Thoracic aorta (tissue), 2 donors: ENCODE measurements around the gene IFNW1. TPM values are rescaled to one million over a fixed set of nuclear protein-coding genes. Genes with fewer than 3 reads are reported as not detected.

Experiments used
- ATAC-seq: fragments of 150-250 bp; one replicate; pipeline ENCODE4 v1.8.0; 2017; ENCODE audit warnings: low read depth; ENCODE audit not compliant: insufficient number of reproducible peaks, low FRiP score
- DNase-seq: peaks from one replicate; pipeline ENCODE4 v3.0.0-alpha.2; 2020; ENCODE audit warnings: low spot score
- H3K27ac ChIP-seq, 2 donors: fragments of 200-600 bp; sonication (generic); 1 replicate in 1 of 2; 2 replicates in 1 of 2; pipeline ENCODE4 v1.5.1; 2016; ENCODE audit warnings: mild to moderate bottlenecking in 2 of 2, moderate library complexity in 2 of 2
- H3K27me3 ChIP-seq: fragments of 200-600 bp; sonication (generic); replicated peaks from 2 replicates; pipeline ENCODE4 v1.6.0; 2016; ENCODE audit warnings: mild to moderate bottlenecking; ENCODE audit not compliant: insufficient read depth
- H3K36me3 ChIP-seq: fragments of 200-600 bp; sonication (generic); one replicate; pipeline ENCODE4 v1.5.1; 2016
- H3K4me1 ChIP-seq, 2 donors: fragments of 200-600 bp; sonication (generic); 1 replicate in 1 of 2; 2 replicates in 1 of 2; pipeline versions ENCODE4 v1.5.1 to v1.6.0; 2016; ENCODE audit warnings: low read depth in 2 of 2, mild to moderate bottlenecking in 1 of 2; ENCODE audit not compliant: control insufficient read depth in 1 of 2
- H3K4me3 ChIP-seq: fragments of 200-600 bp; sonication (generic); 2 replicates; pipeline ENCODE4 v1.5.1; 2016; ENCODE audit warnings: mild to moderate bottlenecking
- H3K9me3 ChIP-seq: fragments of 200-600 bp; sonication (generic); 2 replicates; pipeline ENCODE4 v1.5.1; 2016
- total RNA-seq, 2 donors: library from RNA; depleted of rRNA; stranded (reverse); fragments of >200 nt; gene quantifications; one replicate each; pipeline versions ENCODE4 v1.1.0 to v1.2.3, GENCODE V29; 2016
- TF ChIP-seq, protein P1 (sequence below): fragments of 200-600 bp; sonication (generic); IDR thresholded peaks from one replicate; pipeline ENCODE4 v1.5.1; 2019; ENCODE audit warnings: antibody characterized with exemption

IFNW1 gene
- total RNA-seq, 2 donors from 2014 or later = not detected

DNA sequence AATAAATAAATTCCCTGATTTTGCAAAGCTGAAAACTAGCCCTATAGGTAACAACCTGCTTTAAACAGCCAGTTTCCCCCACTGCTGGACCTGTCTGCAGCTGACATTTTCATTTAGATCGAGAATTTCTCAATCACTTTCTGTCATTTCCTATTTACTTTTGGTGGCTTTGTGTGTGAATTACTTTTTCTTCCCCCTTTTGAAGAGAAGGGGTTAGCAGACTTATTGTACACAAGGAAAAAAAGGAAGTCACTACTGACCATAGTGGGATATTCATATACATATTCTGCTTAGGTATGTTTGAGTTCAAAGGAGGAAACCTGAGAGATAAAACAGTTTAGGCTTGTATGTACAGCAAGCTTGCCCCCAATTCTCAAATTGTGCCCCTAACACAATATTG lies 36.8 kb downstream of the IFNW1 start:
- no peaks in the 10 kb centered on the region for H3K27me3 ChIP-seq
- H3K4me1 ChIP-seq = no peaks in the 10 kb centered on the region
- TF ChIP-seq, protein P1, sequence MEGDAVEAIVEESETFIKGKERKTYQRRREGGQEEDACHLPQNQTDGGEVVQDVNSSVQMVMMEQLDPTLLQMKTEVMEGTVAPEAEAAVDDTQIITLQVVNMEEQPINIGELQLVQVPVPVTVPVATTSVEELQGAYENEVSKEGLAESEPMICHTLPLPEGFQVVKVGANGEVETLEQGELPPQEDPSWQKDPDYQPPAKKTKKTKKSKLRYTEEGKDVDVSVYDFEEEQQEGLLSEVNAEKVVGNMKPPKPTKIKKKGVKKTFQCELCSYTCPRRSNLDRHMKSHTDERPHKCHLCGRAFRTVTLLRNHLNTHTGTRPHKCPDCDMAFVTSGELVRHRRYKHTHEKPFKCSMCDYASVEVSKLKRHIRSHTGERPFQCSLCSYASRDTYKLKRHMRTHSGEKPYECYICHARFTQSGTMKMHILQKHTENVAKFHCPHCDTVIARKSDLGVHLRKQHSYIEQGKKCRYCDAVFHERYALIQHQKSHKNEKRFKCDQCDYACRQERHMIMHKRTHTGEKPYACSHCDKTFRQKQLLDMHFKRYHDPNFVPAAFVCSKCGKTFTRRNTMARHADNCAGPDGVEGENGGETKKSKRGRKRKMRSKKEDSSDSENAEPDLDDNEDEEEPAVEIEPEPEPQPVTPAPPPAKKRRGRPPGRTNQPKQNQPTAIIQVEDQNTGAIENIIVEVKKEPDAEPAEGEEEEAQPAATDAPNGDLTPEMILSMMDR = no peak
- H3K27ac ChIP-seq = no peak overlapping the region
- ATAC-seq (no peak), DNase-seq (no peak)
- H3K4me3 ChIP-seq = no peak overlapping the region
- H3K36me3 ChIP-seq = no peaks in the 10 kb centered on the region
- no peaks in the 10 kb centered on the region for H3K9me3 ChIP-seq

DNA sequence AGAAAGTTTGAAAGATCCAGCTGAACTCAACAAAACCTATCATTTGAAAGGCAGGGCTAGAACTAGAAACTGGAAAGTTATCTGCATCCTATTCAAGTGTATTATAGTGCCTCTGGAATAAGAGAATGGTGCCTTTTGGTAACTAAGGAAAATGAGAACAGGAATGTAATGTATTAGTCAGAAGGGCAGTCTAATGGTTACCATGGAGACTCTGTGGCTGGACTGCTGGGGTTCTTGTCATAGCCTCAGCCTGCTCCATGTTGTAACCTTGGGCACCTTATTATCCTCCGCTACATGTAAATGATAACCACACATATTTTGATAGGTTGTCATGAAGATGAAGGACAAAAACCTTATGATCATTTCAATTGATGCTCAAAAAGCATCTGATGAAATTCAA lies 39.3 kb downstream of the IFNW1 start:
- H3K27me3 ChIP-seq = no peaks in the 10 kb centered on the region
- H3K9me3 ChIP-seq = no peaks in the 10 kb centered on the region
- no peak for DNase-seq
- no peaks in the 10 kb centered on the region for H3K36me3 ChIP-seq
- no peak overlapping the region for H3K4me3 ChIP-seq
- H3K27ac ChIP-seq = no peak overlapping the region
- TF ChIP-seq, protein P1 = no peak
- peaks cover 2 to 4% of the 10 kb centered on the region in 2 donors for H3K4me1 ChIP-seq
- no peak for ATAC-seq

DNA sequence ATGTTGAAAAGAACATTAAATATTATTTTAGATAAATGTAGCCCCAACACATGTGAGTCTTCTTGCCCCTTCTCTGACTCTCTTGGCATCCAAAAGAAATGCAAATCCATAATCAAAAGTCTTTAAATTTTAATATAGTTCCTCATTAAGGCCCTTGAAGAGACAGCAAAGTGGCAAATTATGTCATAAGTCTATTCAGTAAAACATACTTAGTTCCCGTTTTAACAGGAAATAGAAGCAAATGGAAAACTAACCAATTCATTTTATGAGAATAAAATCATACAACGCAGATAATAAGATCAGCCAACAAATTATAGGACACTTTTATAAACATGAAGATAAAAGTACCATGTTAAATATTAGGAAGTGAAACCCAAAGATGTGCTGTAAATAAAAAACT lies 43.8 kb downstream of the IFNW1 start:
- peaks cover 9 to 22% of the 10 kb centered on the region in 2 donors for H3K4me1 ChIP-seq
- no peak overlapping the region for H3K4me3 ChIP-seq
- ATAC-seq = no peak
- H3K36me3 ChIP-seq = no peaks in the 10 kb centered on the region
- no peak for DNase-seq
- no peak overlapping the region for H3K27ac ChIP-seq
- H3K27me3 ChIP-seq = no peaks in the 10 kb centered on the region
- no peaks in the 10 kb centered on the region for H3K9me3 ChIP-seq
- TF ChIP-seq, protein P1 = no peak

DNA sequence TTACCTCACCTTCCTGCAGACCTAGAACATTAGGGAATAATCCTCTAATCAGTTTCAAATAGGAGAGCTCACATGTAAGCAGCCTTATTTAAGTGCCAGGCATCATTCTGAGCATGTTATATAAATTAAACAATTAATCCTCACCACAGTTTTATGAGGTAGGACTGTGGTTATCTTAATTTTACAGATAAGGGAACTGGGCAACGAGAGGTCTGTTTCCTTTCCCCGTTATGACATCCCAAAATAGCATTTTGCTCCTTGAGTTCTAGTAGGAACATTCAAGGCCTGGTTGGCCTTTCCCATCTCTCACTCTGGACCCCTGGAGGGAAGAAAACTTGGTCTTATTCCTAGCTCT lies 44.8 kb downstream of the IFNW1 start:
- Histone ChIP-seq H3K27ac (peak overlapping the region; percentile 31 to 60), H3K4me1 (peaks cover 9 to 22% of the 10 kb centered on the region in 2 donors), H3K27me3 (no peaks in the 10 kb centered on the region), H3K9me3 (no peaks in the 10 kb centered on the region), H3K4me3 (peak overlapping the region; percentile 56), H3K36me3 (no peaks in the 10 kb centered on the region)
- peak; percentile 37 for ATAC-seq
- DNase-seq = no peak
- TF ChIP-seq, protein P1 = no peak

DNA sequence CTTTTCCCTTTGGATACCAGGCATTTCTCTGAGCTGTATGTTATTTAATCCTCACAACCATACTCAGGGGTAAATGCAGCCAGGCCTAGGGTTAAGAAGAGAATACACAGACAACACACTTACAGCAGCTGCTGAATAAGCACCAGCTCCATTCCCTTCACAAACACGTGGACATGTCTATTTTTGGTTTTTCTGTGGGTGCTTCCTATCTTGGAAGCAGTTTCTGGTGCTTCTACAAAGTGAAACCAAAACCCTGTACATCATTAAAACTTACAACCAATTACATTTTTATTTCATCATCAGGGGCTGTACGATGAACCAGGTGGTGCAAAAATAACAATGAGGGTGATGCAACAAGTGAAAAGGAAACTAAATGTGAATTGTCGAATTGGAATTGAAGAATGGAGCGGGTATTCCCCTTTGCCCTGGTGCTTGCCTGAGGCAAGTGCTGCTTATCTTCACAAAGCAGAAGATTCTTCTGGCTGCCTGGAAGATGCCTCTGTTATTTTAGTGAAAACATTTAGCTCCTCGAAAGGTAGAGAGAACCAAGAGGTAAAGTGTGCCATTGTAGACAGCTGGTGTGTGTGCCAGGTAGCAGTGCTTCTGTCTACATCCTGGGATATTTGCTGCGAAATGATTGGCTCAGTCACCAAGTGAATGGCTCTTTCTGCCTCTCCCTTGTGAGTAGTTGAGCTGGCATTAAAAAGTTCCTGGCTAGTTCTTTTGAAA lies 45.3 kb downstream of the IFNW1 start:
- no peak for DNase-seq
- Histone ChIP-seq H3K9me3 (no peaks in the 10 kb centered on the region), H3K27ac (peak overlapping the region; percentile 31 to 60), H3K4me3 (peak overlapping the region; percentile 56), H3K36me3 (no peaks in the 10 kb centered on the region), H3K4me1 (peaks cover 9 to 22% of the 10 kb centered on the region in 2 donors), H3K27me3 (no peaks in the 10 kb centered on the region)
- TF ChIP-seq, protein P1 = no peak
- ATAC-seq = peak; percentile 72
